ENCODE measurements around the gene CCM2.

- TF ChIP-seq CTCF (conservative IDR thresholded peaks at IDR 0.05) = no peak
- TF ChIP-seq ZFX (IDR thresholded peaks at IDR 0.05) = no peak
Measured at GRCh38 chr7:45061352-45061751, 61.4 kb downstream of the CCM2 start.
